Muscle of leg (tissue), 11 donors: ENCODE data around the gene S100A16. TPM values are rescaled to one million over a fixed set of nuclear protein-coding genes. Genes with fewer than 3 reads are reported as not detected.

ENCODE experiments used
- DNase-seq: peaks from one replicate; pipeline ENCODE4 v3.0.0; 2013
- H3K27ac ChIP-seq: one replicate; pipeline ENCODE4 v1.5.1; 2013; ENCODE audit warnings: mild to moderate bottlenecking, low read length, control low read depth
- H3K27me3 ChIP-seq: one replicate; pipeline ENCODE4 v1.6.1; 2013; ENCODE audit warnings: low read length; ENCODE audit not compliant: control insufficient read depth, insufficient read depth
- H3K36me3 ChIP-seq: one replicate; pipeline ENCODE4 v1.6.1; 2013; ENCODE audit warnings: low read length; ENCODE audit not compliant: control insufficient read depth, insufficient read depth
- H3K4me1 ChIP-seq: one replicate; pipeline ENCODE4 v1.6.1; 2013; ENCODE audit warnings: low read length; ENCODE audit not compliant: control insufficient read depth, insufficient read depth
- H3K4me3 ChIP-seq: one replicate; pipeline ENCODE4 v1.5.1; 2013; ENCODE audit warnings: low read length, control low read depth
- H3K9me3 ChIP-seq: replicated peaks from 2 replicates; pipeline ENCODE4 v1.6.1; 2013; ENCODE audit warnings: low read depth, low read length; ENCODE audit not compliant: control insufficient read depth
- WGBS: methylation state at CpG from one replicate; pipeline ENCODE4 v1.1.5; 2013; ENCODE audit warnings: missing lambda C conversion rate; ENCODE audit not compliant: insufficient coverage; 5-methylcytosine and 5-hydroxymethylcytosine counted together
- polyA plus RNA-seq, 8 donors: library from polyadenylated mRNA; unstranded; fragments of 120-200 nt; gene quantifications; one replicate each; pipeline versions ENCODE4 v1.2.1 to v1.2.3, GENCODE V29; 2013; ENCODE audit warnings: inconsistent platforms in 1 of 8, low replicate concordance in 1 of 8; ENCODE audit not compliant: insufficient read length in 8 of 8, insufficient read depth in 1 of 8
- total RNA-seq: library from RNA; stranded (reverse); fragments of 120-200 nt; gene quantifications from one replicate; pipeline ENCODE4 v1.2.4, GENCODE V29; 2013

Gene S100A16
- total and polyA plus RNA-seq, 9 donors = 45.1 to 77.3 (median 53.1) TPM

- H3K9me3 ChIP-seq = no peaks in the 10 kb centered on the region
- no peak overlapping the region for H3K4me3 ChIP-seq
- H3K4me1 ChIP-seq = peaks cover 51% of the 10 kb centered on the region
- WGBS = 76% methylated on average over 5 of the region's 7 CpGs
- peaks cover 13% of the 10 kb centered on the region for H3K36me3 ChIP-seq
- no peak overlapping the region for H3K27ac ChIP-seq
- no peak for DNase-seq
- H3K27me3 ChIP-seq = no peaks in the 10 kb centered on the region
These were observed 2.1 kb downstream of the S100A16 start for GRCh38 chr1:153610811-153611301.

- H3K36me3 ChIP-seq = peaks cover 15% of the 10 kb centered on the region
- WGBS = 50% methylated on average over 1 of the region's 4 CpGs
- no peaks in the 10 kb centered on the region for H3K27me3 ChIP-seq
- H3K27ac ChIP-seq = peak overlapping the region; percentile 24
- peaks cover 51% of the 10 kb centered on the region for H3K4me1 ChIP-seq
- DNase-seq = no peak
- no peaks in the 10 kb centered on the region for H3K9me3 ChIP-seq
- no peak overlapping the region for H3K4me3 ChIP-seq
These were observed 2.6 kb downstream of the S100A16 start for GRCh38 chr1:153610334-153610733.

GRCh38 chr1:153609585-153609907, 3.4 kb downstream of the S100A16 start:
- H3K9me3 ChIP-seq = no peaks in the 10 kb centered on the region
- peak overlapping the region; percentile 88 for H3K27ac ChIP-seq
- no peaks in the 10 kb centered on the region for H3K27me3 ChIP-seq
- DNase-seq = no peak
- 64% methylated on average over 2 of the region's 6 CpGs for WGBS
- peaks cover 51% of the 10 kb centered on the region for H3K4me1 ChIP-seq
- H3K36me3 ChIP-seq = peaks cover 15% of the 10 kb centered on the region
- H3K4me3 ChIP-seq = no peak overlapping the region

GRCh38 chr1:153608742-153609584, 4.0 kb downstream of the S100A16 start:
- peak; percentile 54 for DNase-seq
- Histone ChIP-seq H3K27ac (peak overlapping the region; percentile 88), H3K4me3 (peak overlapping the region; percentile 25), H3K27me3 (no peaks in the 10 kb centered on the region), H3K36me3 (peaks cover 15% of the 10 kb centered on the region), H3K4me1 (peaks cover 51% of the 10 kb centered on the region), H3K9me3 (no peaks in the 10 kb centered on the region)
- 56% methylated on average over 14 of the region's 19 CpGs for WGBS

GRCh38 chr1:153608089-153608682, 4.8 kb downstream of the S100A16 start:
- peaks cover 15% of the 10 kb centered on the region for H3K36me3 ChIP-seq
- no peaks in the 10 kb centered on the region for H3K27me3 ChIP-seq
- DNase-seq = no peak
- H3K9me3 ChIP-seq = no peaks in the 10 kb centered on the region
- H3K4me3 ChIP-seq = peak overlapping the region; percentile 25
- H3K27ac ChIP-seq = peak overlapping the region; percentile 88
- WGBS = no CpG with 5 or more reads among the region's 7 CpGs
- H3K4me1 ChIP-seq = peaks cover 48% of the 10 kb centered on the region

GRCh38 chr1:153607381-153607780, 5.6 kb downstream of the S100A16 start:
- H3K9me3 ChIP-seq = no peaks in the 10 kb centered on the region
- H3K27me3 ChIP-seq = no peaks in the 10 kb centered on the region
- DNase-seq = no peak
- peaks cover 15% of the 10 kb centered on the region for H3K36me3 ChIP-seq
- WGBS = 99% methylated on average over 8 of the region's 8 CpGs
- no peak overlapping the region for H3K4me3 ChIP-seq
- H3K4me1 ChIP-seq = peaks cover 40% of the 10 kb centered on the region
- no peak overlapping the region for H3K27ac ChIP-seq

- no peak for DNase-seq
- Histone ChIP-seq H3K4me1 (peaks cover 33% of the 10 kb centered on the region), H3K27me3 (no peaks in the 10 kb centered on the region), H3K27ac (no peak overlapping the region), H3K9me3 (no peaks in the 10 kb centered on the region), H3K4me3 (no peak overlapping the region), H3K36me3 (peaks cover 15% of the 10 kb centered on the region)
- no CpG with 5 or more reads among the region's 11 CpGs for WGBS
These were observed 6.7 kb downstream of the S100A16 start for GRCh38 chr1:153606194-153606593.

- H3K27ac ChIP-seq = no peak overlapping the region
- no CpG with 5 or more reads among the region's 6 CpGs for WGBS
- peaks cover 13% of the 10 kb centered on the region for H3K36me3 ChIP-seq
- no peaks in the 10 kb centered on the region for H3K9me3 ChIP-seq
- no peak overlapping the region for H3K4me3 ChIP-seq
- H3K27me3 ChIP-seq = no peaks in the 10 kb centered on the region
- DNase-seq = no peak
- H3K4me1 ChIP-seq = peaks cover 11% of the 10 kb centered on the region
These were observed 10.2 kb downstream of the S100A16 start for GRCh38 chr1:153602749-153603148.

GRCh38 chr1:153599847-153600246, 13.1 kb downstream of the S100A16 start:
- no peaks in the 10 kb centered on the region for H3K9me3 ChIP-seq
- no peaks in the 10 kb centered on the region for H3K27me3 ChIP-seq
- H3K36me3 ChIP-seq = no peaks in the 10 kb centered on the region
- H3K4me1 ChIP-seq = peaks cover 8% of the 10 kb centered on the region
- no peak for DNase-seq
- WGBS = 100% methylated on average over 2 of the region's 7 CpGs
- H3K27ac ChIP-seq = no peak overlapping the region
- no peak overlapping the region for H3K4me3 ChIP-seq

- no peaks in the 10 kb centered on the region for H3K27me3 ChIP-seq
- no peak overlapping the region for H3K4me3 ChIP-seq
- no peaks in the 10 kb centered on the region for H3K9me3 ChIP-seq
- H3K4me1 ChIP-seq = peaks cover 8% of the 10 kb centered on the region
- 49% methylated on average over 4 of the region's 7 CpGs for WGBS
- DNase-seq = peak; percentile 81
- H3K36me3 ChIP-seq = no peaks in the 10 kb centered on the region
- H3K27ac ChIP-seq = peak overlapping the region; percentile 65
These were observed 14.4 kb downstream of the S100A16 start for GRCh38 chr1:153598309-153599172.
